ENCODE data around the gene VSX2. TPM values are rescaled to one million over a fixed set of nuclear protein-coding genes. Genes with fewer than 3 reads are reported as not detected.

Gene VSX2
- total RNA-seq, 1 experiment from 2014 or later = not detected

DNA sequence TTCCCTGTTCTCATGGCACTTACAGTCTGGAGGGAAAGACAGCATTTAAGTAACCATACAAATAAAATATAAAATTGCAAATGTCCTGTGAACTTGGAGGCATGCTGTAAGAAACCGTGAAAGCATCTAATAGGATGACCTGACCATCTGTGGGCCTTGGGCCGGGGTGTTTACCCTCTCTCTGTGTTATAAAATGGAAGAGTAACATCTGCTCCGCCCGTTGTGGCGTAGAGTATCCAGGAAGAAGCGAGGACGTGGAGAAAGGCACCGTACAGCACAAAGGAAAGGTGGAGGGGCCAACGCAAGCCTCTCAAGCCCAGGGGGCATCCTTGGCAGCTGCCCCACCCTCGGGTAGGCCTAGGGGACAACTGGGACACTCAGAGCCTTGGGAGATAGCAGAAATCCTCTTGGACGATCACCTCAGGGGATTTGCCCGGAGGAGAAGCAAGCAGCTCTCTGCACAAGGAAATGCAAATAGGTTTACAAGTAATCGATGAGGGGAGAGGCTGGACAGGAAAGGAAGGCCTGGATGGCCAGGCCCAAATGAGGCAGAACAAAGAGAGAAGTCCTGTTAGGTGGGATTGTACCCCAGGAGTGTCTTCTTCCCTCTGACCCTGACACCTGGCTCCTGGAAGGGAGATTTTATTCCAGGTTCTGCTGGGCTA lies 26.2 kb downstream of the VSX2 start:
- peaks cover 14 to 15% of the 10 kb centered on the region in 2 experiments for H3K4me1 Mint-ChIP-seq
- H3K79me2 ChIP-seq (ENCODE audit: insufficient read depth, low read length) = no peaks in the 10 kb centered on the region
- no peaks in the 10 kb centered on the region for H3K9me3 ChIP-seq (ENCODE audit: control insufficient read depth, low read depth, low read length)
- H3K4ac ChIP-seq (ENCODE audit: low read depth, low read length) = no peak overlapping the region
- no peak overlapping the region for H2BK120ac ChIP-seq (ENCODE audit: low read depth, low read length, poor library complexity, severe bottlenecking)
- no peak overlapping the region for H2BK5ac ChIP-seq (ENCODE audit: insufficient read length, low read length)
- H3K79me1 ChIP-seq (ENCODE audit: insufficient read depth, low read depth, low read length, poor library complexity, severe bottlenecking) = no peaks in the 10 kb centered on the region
- H3K36me3 Mint-ChIP-seq (ENCODE audit: insufficient read depth in 1 of 3, low read depth in 3 of 3) = no peaks in the 10 kb centered on the region
- peak overlapping the region in 1 of 3 experiments; percentile 60; a peak in 1 of 7 replicates for H3K27ac Mint-ChIP-seq
- no peak overlapping the region for H3K14ac ChIP-seq (ENCODE audit: insufficient read depth, low read length)
- H4K91ac ChIP-seq (ENCODE audit: insufficient read length, low read depth, low read length) = no peak overlapping the region
- H3K27me3 ChIP-seq (ENCODE audit: insufficient read depth, low read length) = no peaks in the 10 kb centered on the region
- no peaks in the 10 kb centered on the region for H4K20me1 ChIP-seq (ENCODE audit: control insufficient read depth, insufficient read depth, insufficient read length)
- H3T11ph ChIP-seq (ENCODE audit: low read length) = no peak overlapping the region
- no peaks in the 10 kb centered on the region for H3K4me1 ChIP-seq (ENCODE audit: insufficient read depth, low read length)
- no peak overlapping the region for H3K23ac ChIP-seq (ENCODE audit: insufficient read length, low read depth, low read length)
- H2BK15ac ChIP-seq (ENCODE audit: low read depth, low read length) = no peak overlapping the region
- no peak overlapping the region for H2AK5ac ChIP-seq (ENCODE audit: insufficient read length, low read length)
- no peak overlapping the region for H2AFZ ChIP-seq (ENCODE audit: low read length)
- H3K23me2 ChIP-seq (ENCODE audit: insufficient read length, low read depth, low read length, poor library complexity, severe bottlenecking) = no peaks in the 10 kb centered on the region
- DNase-seq = no peak
- H4K8ac ChIP-seq (replicated peaks; ENCODE audit: insufficient read length, low read depth, low read length) = no peak overlapping the region
- WGBS (ENCODE audit: extremely low coverage, insufficient read length, low lambda C conversion rate) = no CpG with 5 or more reads among the region's 13 CpGs
- no peak overlapping the region for H3K4me2 ChIP-seq (ENCODE audit: insufficient read depth, insufficient read length, low read length)
- no peak overlapping the region for H3K18ac ChIP-seq (ENCODE audit: insufficient read length, low read depth, low read length)
- no peak overlapping the region for H3K27ac ChIP-seq (ENCODE audit: insufficient read length, low read depth, low read length)
- no peak overlapping the region for H2BK12ac ChIP-seq (ENCODE audit: insufficient read length, low read depth, low read length)
- H2BK20ac ChIP-seq (ENCODE audit: low read depth, low read length, poor library complexity, severe bottlenecking) = no peak overlapping the region
- no peak overlapping the region for H4K5ac ChIP-seq (ENCODE audit: insufficient read length, low read depth, low read length)
- H3K9ac ChIP-seq (ENCODE audit: extremely low read depth, insufficient read length, low read length) = no peak overlapping the region
- peaks cover 12% of the 10 kb centered on the region for H3K27me3 Mint-ChIP-seq (ENCODE audit: low read depth)
- no peak overlapping the region for H3K56ac ChIP-seq (ENCODE audit: insufficient read length, low read depth, low read length)
- no peaks in the 10 kb centered on the region for H3K9me3 Mint-ChIP-seq
- peak overlapping the region in 1 of 2 experiments; percentile 12; a peak in 1 of 5 replicates for H3K4me3 Mint-ChIP-seq
- TF ChIP-seq, protein P1, sequence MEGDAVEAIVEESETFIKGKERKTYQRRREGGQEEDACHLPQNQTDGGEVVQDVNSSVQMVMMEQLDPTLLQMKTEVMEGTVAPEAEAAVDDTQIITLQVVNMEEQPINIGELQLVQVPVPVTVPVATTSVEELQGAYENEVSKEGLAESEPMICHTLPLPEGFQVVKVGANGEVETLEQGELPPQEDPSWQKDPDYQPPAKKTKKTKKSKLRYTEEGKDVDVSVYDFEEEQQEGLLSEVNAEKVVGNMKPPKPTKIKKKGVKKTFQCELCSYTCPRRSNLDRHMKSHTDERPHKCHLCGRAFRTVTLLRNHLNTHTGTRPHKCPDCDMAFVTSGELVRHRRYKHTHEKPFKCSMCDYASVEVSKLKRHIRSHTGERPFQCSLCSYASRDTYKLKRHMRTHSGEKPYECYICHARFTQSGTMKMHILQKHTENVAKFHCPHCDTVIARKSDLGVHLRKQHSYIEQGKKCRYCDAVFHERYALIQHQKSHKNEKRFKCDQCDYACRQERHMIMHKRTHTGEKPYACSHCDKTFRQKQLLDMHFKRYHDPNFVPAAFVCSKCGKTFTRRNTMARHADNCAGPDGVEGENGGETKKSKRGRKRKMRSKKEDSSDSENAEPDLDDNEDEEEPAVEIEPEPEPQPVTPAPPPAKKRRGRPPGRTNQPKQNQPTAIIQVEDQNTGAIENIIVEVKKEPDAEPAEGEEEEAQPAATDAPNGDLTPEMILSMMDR (conservative IDR thresholded peaks at IDR 0.05) = no peak

Data from H9 (cell line).